WTC11 (cell line): ENCODE measurements around the gene THAP3. TPM values are rescaled to one million over a fixed set of nuclear protein-coding genes. Genes with fewer than 3 reads are reported as not detected.

Source experiments
- ATAC-seq: fragments of 200-7000 bp; cut with Tn5 transposase; 2 replicates; pipeline ENCODE4 v1.10.0; 2021; ENCODE audit warnings: mild to moderate bottlenecking, moderate library complexity
- CTCF ChIA-PET: fragments of 300-600 bp; sonication (Branson Sonifier 250); formaldehyde crosslinking; loops from one replicate; lab custom pipeline; 2021; ENCODE audit warnings: antibody characterized with exemption; lab: Charles Lee
- POLR2A ChIA-PET: fragments of 350-600 bp; sonication (Branson Sonifier 250); formaldehyde crosslinking; loops from one replicate; lab custom pipeline; 2021; ENCODE audit warnings: antibody characterized with exemption; lab: Charles Lee
- DNase-seq: peaks from one replicate; pipeline ENCODE4 v3.0.0; 2021; ENCODE audit warnings: low spot score
- H3K27ac Mint-ChIP-seq: 2 replicates; pipeline ENCODE4 v1.8.0; 2021; ENCODE audit warnings: mixed read lengths
- H3K27me3 Mint-ChIP-seq: 2 replicates; pipeline ENCODE4 v1.8.0; 2021; ENCODE audit warnings: low read depth, mild to moderate bottlenecking, moderate library complexity, mixed read lengths
- H3K36me3 Mint-ChIP-seq: 2 replicates; pipeline ENCODE4 v1.8.0; 2021; ENCODE audit warnings: mixed read lengths
- H3K4me1 Mint-ChIP-seq: 2 replicates; pipeline ENCODE4 v1.8.0; 2022; ENCODE audit warnings: mixed read lengths
- H3K4me3 Mint-ChIP-seq: 2 replicates; pipeline ENCODE4 v1.8.0; 2021; ENCODE audit warnings: mild to moderate bottlenecking, moderate library complexity, mixed read lengths
- H3K9me3 Mint-ChIP-seq: 2 replicates; pipeline ENCODE4 v1.8.0; 2021; ENCODE audit warnings: mixed read lengths
- AFF4 ChIP-seq: sonication (generic); formaldehyde crosslinking; IDR thresholded peaks from 2 replicates; pipeline ENCODE4 v1.8.1; 2023; ENCODE audit warnings: mild to moderate bottlenecking, missing genetic modification reagents, borderline replicate concordance
- ATF1 ChIP-seq: sonication (generic); formaldehyde crosslinking; IDR thresholded peaks from 2 replicates; pipeline ENCODE4 v1.8.1; 2023; ENCODE audit warnings: mild to moderate bottlenecking, moderate library complexity, missing genetic modification reagents
- ATF2 ChIP-seq: sonication (generic); formaldehyde crosslinking; IDR thresholded peaks from 2 replicates; pipeline ENCODE4 v1.8.1; 2022; ENCODE audit warnings: low read depth, missing genetic modification reagents, borderline replicate concordance
- ATF3 ChIP-seq: sonication (generic); formaldehyde crosslinking; conservative IDR thresholded peaks from 2 replicates; pipeline ENCODE4 v1.8.1; 2022; ENCODE audit warnings: mild to moderate bottlenecking, missing genetic modification reagents
- ATF6 ChIP-seq: sonication (generic); formaldehyde crosslinking; IDR thresholded peaks from 2 replicates; pipeline ENCODE4 v1.8.1; 2023; ENCODE audit warnings: mild to moderate bottlenecking, missing genetic modification reagents
- CREB1 ChIP-seq: sonication (generic); formaldehyde crosslinking; IDR thresholded peaks from 2 replicates; pipeline ENCODE4 v1.8.0; 2023; ENCODE audit warnings: mild to moderate bottlenecking, missing genetic modification reagents
- EMX1 ChIP-seq: fragments of 250-450 bp; sonication (Bioruptor Pico); IDR thresholded peaks from 2 replicates; pipeline ENCODE4 v1.8.0; 2021; ENCODE audit warnings: mild to moderate bottlenecking
- FOXP4 ChIP-seq: sonication (generic); formaldehyde crosslinking; IDR thresholded peaks from 2 replicates; pipeline ENCODE4 v1.8.0; 2022; ENCODE audit warnings: mild to moderate bottlenecking, missing genetic modification reagents
- JAZF1 ChIP-seq: fragments of 250-450 bp; sonication (Bioruptor Pico); IDR thresholded peaks from 2 replicates; pipeline ENCODE4 v1.9.0; 2021; ENCODE audit warnings: moderate library complexity, mild to moderate bottlenecking, inconsistent platforms
- JUN ChIP-seq: sonication (generic); formaldehyde crosslinking; IDR thresholded peaks from 2 replicates; pipeline ENCODE4 v1.8.0; 2023; ENCODE audit warnings: mild to moderate bottlenecking, missing genetic modification reagents
- MAX ChIP-seq: sonication (generic); formaldehyde crosslinking; IDR thresholded peaks from 2 replicates; pipeline ENCODE4 v1.8.0; 2022; ENCODE audit warnings: mild to moderate bottlenecking, missing genetic modification reagents
- MLX ChIP-seq: sonication (generic); formaldehyde crosslinking; IDR thresholded peaks from 2 replicates; pipeline ENCODE4 v1.8.1; 2023; ENCODE audit warnings: mild to moderate bottlenecking, missing genetic modification reagents, moderate library complexity
- MYBL2 ChIP-seq: sonication (generic); formaldehyde crosslinking; IDR thresholded peaks from 2 replicates; pipeline ENCODE4 v1.8.1; 2023; ENCODE audit warnings: mild to moderate bottlenecking, moderate library complexity, missing genetic modification reagents
- NFYB ChIP-seq: sonication (generic); formaldehyde crosslinking; conservative IDR thresholded peaks from 2 replicates; pipeline ENCODE4 v1.8.0; 2022; ENCODE audit warnings: low read depth, missing genetic modification reagents
- OVOL2 ChIP-seq: fragments of 250-450 bp; sonication (Bioruptor Pico); IDR thresholded peaks from 2 replicates; pipeline ENCODE4 v1.9.0; 2021; ENCODE audit warnings: mild to moderate bottlenecking, borderline replicate concordance
- SMAD3 ChIP-seq: sonication (generic); formaldehyde crosslinking; IDR thresholded peaks from 2 replicates; pipeline ENCODE4 v1.8.0; 2022; ENCODE audit warnings: missing genetic modification reagents, mild to moderate bottlenecking, borderline replicate concordance
- TEAD4 ChIP-seq: sonication (generic); formaldehyde crosslinking; IDR thresholded peaks from 2 replicates; pipeline ENCODE4 v1.8.0; 2022; ENCODE audit warnings: mild to moderate bottlenecking, missing genetic modification reagents
- TP53 ChIP-seq: sonication (generic); formaldehyde crosslinking; IDR thresholded peaks from 2 replicates; pipeline ENCODE4 v1.8.1; 2023; ENCODE audit warnings: mild to moderate bottlenecking, missing genetic modification reagents
- USF1 ChIP-seq: sonication (generic); formaldehyde crosslinking; IDR thresholded peaks from 2 replicates; pipeline ENCODE4 v1.8.0; 2022; ENCODE audit warnings: mild to moderate bottlenecking, missing genetic modification reagents
- ZNF423 ChIP-seq: fragments of 250-450 bp; sonication (Bioruptor Pico); IDR thresholded peaks from 2 replicates; pipeline ENCODE4 v2.1.2; 2022; ENCODE audit warnings: mild to moderate bottlenecking, moderate library complexity
- total RNA-seq: library from RNA; stranded (reverse); gene quantifications from 3 replicates; pipeline ENCODE4 v1.2.3, GENCODE V29; 2021

Gene THAP3
- total RNA-seq, 1 experiment from 2014 or later, result 14.8 TPM

GRCh38 chr1:6648556-6648955 lies 23.9 kb downstream of the THAP3 start (continued):
- TF ChIP-seq EMX1 (CRISPR knock-in tag) (no peak), USF1 (no peak), TP53 (no peak)
- TF ChIP-seq, all 79 proteins: peak for 0

GRCh38 chr1:6651909-6652308 lies 27.2 kb downstream of the THAP3 start:
- Mint-ChIP-seq H3K9me3 (no peaks in the 10 kb centered on the region), H3K27ac (peak overlapping the region; percentile 57; the same call in 1 of the 2 replicates), H3K36me3 (peaks cover 36% of the 10 kb centered on the region), H3K27me3 (no peaks in the 10 kb centered on the region), H3K4me1 (peaks cover 3% of the 10 kb centered on the region), H3K4me3 (no peak overlapping the region)
- ChIA-PET POLR2A (no interaction called here), CTCF (no interaction called here)
- DNase-seq (no peak), ATAC-seq (no peak)
- TF ChIP-seq TEAD4 (CRISPR knock-in tag) (no peak), MYBL2 (no peak), ZNF423 (CRISPR knock-in tag) (no peak), JUN (no peak), FOXP4 (CRISPR knock-in tag) (no peak), NFYB (CRISPR knock-in tag) (no peak)

- POLR2A ChIA-PET, result no interaction called here
- Mint-ChIP-seq H3K4me1 (no peaks in the 10 kb centered on the region; the same call in 1 of the 2 replicates), H3K9me3 (no peaks in the 10 kb centered on the region), H3K27me3 (no peaks in the 10 kb centered on the region), H3K4me3 (no peak overlapping the region), H3K36me3 (peaks cover 38% of the 10 kb centered on the region), H3K27ac (no peak overlapping the region)
- CTCF ChIA-PET, result interaction anchor here (1.1 kb wide), 1 partner anchor 48 kb away, joined by 6 read pairs; the partner anchor contains the start of gene DNAJC11
- TF ChIP-seq MAX (CRISPR knock-in tag) (no peak), SMAD3 (no peak), MLX (CRISPR knock-in tag) (no peak), ATF2 (no peak), ATF6 (CRISPR knock-in tag) (no peak), ATF1 (CRISPR knock-in tag) (no peak), USF1 (no peak), OVOL2 (CRISPR knock-in tag) (no peak), CREB1 (CRISPR knock-in tag) (no peak), ZNF423 (CRISPR knock-in tag) (no peak), JAZF1 (no peak), ATF3 (CRISPR knock-in tag) (no peak), AFF4 (CRISPR knock-in tag) (no peak)
- DNase-seq (no peak), ATAC-seq (no peak)
Measured at GRCh38 chr1:6652986-6653385, 28.3 kb downstream of the THAP3 start.
